CD14-positive monocyte (primary cell): ENCODE measurements around the gene ZFPL1. TPM values are rescaled to one million over a fixed set of nuclear protein-coding genes. Genes with fewer than 3 reads are reported as not detected.
A peak's percentile ranks its signal among the peaks of the same experiment; 100 is the strongest.

ENCODE experiments used
- DNase-seq, 3 donors: peaks; one replicate each; pipeline ENCODE4 v3.0.0-alpha.2; 2011 to 2022
- H2AFZ ChIP-seq: 2 replicates; pipeline ENCODE4 v1.6.0; 2012; ENCODE audit warnings: mild to moderate bottlenecking, low read depth, low read length, inconsistent platforms; ENCODE audit not compliant: insufficient read depth, poor library complexity, severe bottlenecking
- H3K27ac ChIP-seq, 2 donors: 1 replicate in 1 of 2; 2 replicates in 1 of 2; pipeline ENCODE4 v1.5.1; 2012 to 2013; ENCODE audit warnings: low read length in 2 of 2, control low read depth in 1 of 2, inconsistent platforms in 1 of 2, low read depth in 1 of 2, mild to moderate bottlenecking in 1 of 2
- H3K27me3 ChIP-seq, 2 donors: one replicate each; pipeline versions ENCODE4 v1.6.0 to v1.6.1; 2011 to 2013; ENCODE audit warnings: low read length in 2 of 2; ENCODE audit not compliant: control insufficient read depth in 2 of 2, insufficient read depth in 2 of 2
- H3K36me3 ChIP-seq, 2 donors: replicated peaks in 1 of 2; 1 replicate in 1 of 2; 2 replicates in 1 of 2; pipeline versions ENCODE4 v1.5.1 to v1.6.1; 2012 to 2013; ENCODE audit warnings: low read length in 2 of 2, control low read depth in 1 of 2, inconsistent platforms in 1 of 2, mild to moderate bottlenecking in 1 of 2; ENCODE audit not compliant: insufficient read depth in 2 of 2, control insufficient read depth in 1 of 2
- H3K4me1 ChIP-seq, 2 donors: 1 replicate in 1 of 2; 2 replicates in 1 of 2; pipeline versions ENCODE4 v1.5.1 to v1.6.1; 2012 to 2013; ENCODE audit warnings: low read length in 2 of 2, control low read depth in 1 of 2, inconsistent platforms in 1 of 2, mild to moderate bottlenecking in 1 of 2, moderate library complexity in 1 of 2; ENCODE audit not compliant: insufficient read depth in 2 of 2, control insufficient read depth in 1 of 2
- H3K4me2 ChIP-seq: replicated peaks from 2 replicates; pipeline ENCODE3; 2012; ENCODE audit warnings: low read length, moderate library complexity, mild to moderate bottlenecking; ENCODE audit not compliant: poor library complexity, severe bottlenecking; ENCODE audit errors: extremely low read depth
- H3K4me3 ChIP-seq, 3 experiments: fragments of 200-600 bp in 1 of 3; sonication (generic) in 1 of 3; replicated peaks in 1 of 3; 1 replicate in 2 of 3; 2 replicates in 1 of 3; pipeline ENCODE4 v1.5.1; 2011 to 2013; ENCODE audit warnings: low read length in 3 of 3, mild to moderate bottlenecking in 3 of 3, control low read depth in 2 of 3, low read depth in 2 of 3, inconsistent platforms in 1 of 3, moderate library complexity in 1 of 3
- H3K79me2 ChIP-seq: 2 replicates; pipeline ENCODE4 v1.6.0; 2012; ENCODE audit warnings: mild to moderate bottlenecking, control low read depth, inconsistent platforms, low read length, moderate library complexity; ENCODE audit not compliant: insufficient read depth
- H3K9ac ChIP-seq: 2 replicates; pipeline ENCODE4 v1.6.0; 2017; ENCODE audit warnings: low read length, mild to moderate bottlenecking; ENCODE audit not compliant: insufficient read depth, poor library complexity, severe bottlenecking
- H3K9me3 ChIP-seq, 2 donors: replicated peaks in 1 of 2; 1 replicate in 1 of 2; 2 replicates in 1 of 2; pipeline versions ENCODE4 v1.5.1 to v1.6.1; 2012 to 2013; ENCODE audit warnings: low read length in 2 of 2, control low read depth in 1 of 2; ENCODE audit not compliant: control insufficient read depth in 1 of 2, insufficient read depth in 1 of 2
- H4K20me1 ChIP-seq: 2 replicates; pipeline ENCODE4 v1.6.0; 2012; ENCODE audit warnings: mild to moderate bottlenecking, low read length, control low read depth, moderate library complexity; ENCODE audit not compliant: insufficient read depth
- H3K27ac Mint-ChIP-seq, 7 donors: one replicate each; pipeline ENCODE4 v1.8.0; 2020; ENCODE audit warnings: mild to moderate bottlenecking in 7 of 7, mixed read lengths in 7 of 7, moderate library complexity in 6 of 7, inconsistent platforms in 2 of 7
- H3K27me3 Mint-ChIP-seq, 3 donors: one replicate each; pipeline ENCODE4 v1.8.0; 2021 to 2022; ENCODE audit warnings: low read depth in 3 of 3, mild to moderate bottlenecking in 3 of 3, mixed read lengths in 3 of 3, moderate library complexity in 3 of 3, inconsistent platforms in 1 of 3
- H3K36me3 Mint-ChIP-seq, 2 donors: one replicate each; pipeline ENCODE4 v1.8.0; 2020; ENCODE audit warnings: mixed read lengths in 2 of 2, inconsistent platforms in 1 of 2, mild to moderate bottlenecking in 1 of 2
- H3K4me1 Mint-ChIP-seq: one replicate; pipeline ENCODE4 v1.8.0; 2020; ENCODE audit warnings: mild to moderate bottlenecking, mixed read lengths
- H3K4me3 Mint-ChIP-seq, 2 donors: one replicate each; pipeline ENCODE4 v1.8.0; 2020; ENCODE audit warnings: mild to moderate bottlenecking in 2 of 2, mixed read lengths in 2 of 2, moderate library complexity in 1 of 2
- H3K9me3 Mint-ChIP-seq, 7 donors: one replicate each; pipeline ENCODE4 v1.8.0; 2020 to 2022; ENCODE audit warnings: mixed read lengths in 7 of 7, mild to moderate bottlenecking in 6 of 7, moderate library complexity in 6 of 7, inconsistent platforms in 2 of 7
- CTCF ChIP-seq: fragments of 200-600 bp; IDR thresholded peaks from one replicate; pipeline ENCODE4 v1.8.0; 2022; ENCODE audit warnings: antibody characterized with exemption, mild to moderate bottlenecking
- WGBS: methylation state at CpG from one replicate; pipeline ENCODE4 v1.1.5; 2013; ENCODE audit warnings: missing lambda C conversion rate; ENCODE audit not compliant: insufficient coverage; 5-methylcytosine and 5-hydroxymethylcytosine counted together
- intact Hi-C, 2 donors: fragments of 100-400 bp; cut with micrococcal nuclease; formaldehyde crosslinking; loops; one replicate each; pipeline versions ENCODE4 v1.15.0 to v1.15.1; 2023
- polyA plus RNA-seq, 3 donors: library from polyadenylated mRNA; depleted of rRNA in 1 of 3; unstranded in 2 of 3; stranded (reverse) in 1 of 3; fragments of 300-500 nt in 2 of 3; fragments of >200 nt in 1 of 3; fragmentation: Illumina TruSeq in 2 of 3; gene quantifications; 1 replicate in 2 of 3; 2 replicates in 1 of 3; pipeline ENCODE4 v1.2.3, GENCODE V29; 2012 to 2021

Gene ZFPL1
- polyA plus RNA-seq, 3 donors, result 25.1 to 41.1 (median 27.2) TPM

- Mint-ChIP-seq H3K9me3 (no peaks in the 10 kb centered on the region), H3K4me3 (no peak overlapping the region), H3K36me3 (peaks cover 63 to 75% of the 10 kb centered on the region in 2 donors), H3K27ac (peak overlapping the region in 1 of 7 donors; percentile 33), H3K27me3 (no peaks in the 10 kb centered on the region), H3K4me1 (peaks cover 11% of the 10 kb centered on the region)
- intact Hi-C loops, result loop anchor here in 1 of 2 donors (5.0 kb wide), 1 partner anchor 207 kb away; the partner anchor contains the start of gene ATG2A
- no peak overlapping the region for H3K27ac ChIP-seq
- peaks cover 64 to 70% of the 10 kb centered on the region in 2 donors for H3K36me3 ChIP-seq
- no peak overlapping the region for H3K4me3 ChIP-seq
- no peaks in the 10 kb centered on the region for H3K9me3 ChIP-seq
- 100% methylated on average over 1 of the region's 5 CpGs for WGBS
- no peak overlapping the region for H3K9ac ChIP-seq
- no peak for TF ChIP-seq CTCF
- no peak for DNase-seq
- H3K4me2 ChIP-seq, result no peak overlapping the region
- peaks cover 25% of the 10 kb centered on the region for H4K20me1 ChIP-seq
- H3K4me1 ChIP-seq, result peaks cover 18 to 25% of the 10 kb centered on the region in 2 donors
- no peaks in the 10 kb centered on the region for H3K27me3 ChIP-seq
- no peak overlapping the region for H2AFZ ChIP-seq
- peaks cover 54% of the 10 kb centered on the region for H3K79me2 ChIP-seq
Observed at GRCh38 chr11:65124480-65125196, 40.6 kb downstream of the ZFPL1 start.

- H4K20me1 ChIP-seq, result peaks cover 30% of the 10 kb centered on the region
- peak overlapping the region in 2 of 7 donors; percentile 42 to 68 for H3K27ac Mint-ChIP-seq
- no peak overlapping the region for H2AFZ ChIP-seq
- no peaks in the 10 kb centered on the region for H3K9me3 ChIP-seq
- no peak for DNase-seq
- H3K36me3 ChIP-seq, result peaks cover 64 to 70% of the 10 kb centered on the region in 2 donors
- H3K27ac ChIP-seq, result no peak overlapping the region
- no peak overlapping the region for H3K4me3 ChIP-seq
- H3K4me3 Mint-ChIP-seq, result no peak overlapping the region
- no peak for TF ChIP-seq CTCF
- H3K9ac ChIP-seq, result no peak overlapping the region
- H3K36me3 Mint-ChIP-seq, result peaks cover 62 to 75% of the 10 kb centered on the region in 2 donors
- H3K4me2 ChIP-seq, result no peak overlapping the region
- H3K79me2 ChIP-seq, result peaks cover 46% of the 10 kb centered on the region
- intact Hi-C loops, result no loop called here
- H3K9me3 Mint-ChIP-seq, result no peaks in the 10 kb centered on the region
- peaks cover 7% of the 10 kb centered on the region for H3K4me1 Mint-ChIP-seq
- peaks cover 18 to 23% of the 10 kb centered on the region in 2 donors for H3K4me1 ChIP-seq
- WGBS, result 100% methylated on average over 6 of the region's 12 CpGs
- H3K27me3 ChIP-seq, result no peaks in the 10 kb centered on the region
- H3K27me3 Mint-ChIP-seq, result no peaks in the 10 kb centered on the region
Observed at GRCh38 chr11:65125197-65126056, 41.4 kb downstream of the ZFPL1 start.
